Trophoblast cell (in vitro differentiated cells and primary cell): ENCODE results near the gene ADCY9.

Source experiments
- DNase-seq, 2 donors: peaks; one replicate each; pipeline ENCODE4 v3.0.0-alpha.2; 2016
- H2AFZ ChIP-seq: 2 replicates; pipeline ENCODE4 v1.6.1; 2013; ENCODE audit warnings: low read length, moderate library complexity, mild to moderate bottlenecking; ENCODE audit not compliant: insufficient read depth, poor library complexity
- H2AK5ac ChIP-seq: 2 replicates; pipeline ENCODE4 v1.6.1; 2013; ENCODE audit warnings: mild to moderate bottlenecking, low read length
- H2BK120ac ChIP-seq: 2 replicates; pipeline ENCODE4 v1.6.1; 2013; ENCODE audit warnings: low read length, mild to moderate bottlenecking, moderate library complexity; ENCODE audit not compliant: insufficient read depth, poor library complexity
- H2BK12ac ChIP-seq: 2 replicates; pipeline ENCODE4 v1.6.1; 2013; ENCODE audit warnings: mild to moderate bottlenecking, low read length, moderate library complexity
- H2BK5ac ChIP-seq: 2 replicates; pipeline ENCODE4 v1.6.1; 2013; ENCODE audit warnings: low read length, low read depth, moderate library complexity, mild to moderate bottlenecking; ENCODE audit not compliant: poor library complexity
- H3K14ac ChIP-seq: 2 replicates; pipeline ENCODE4 v1.6.1; 2013; ENCODE audit warnings: mild to moderate bottlenecking, low read length
- H3K18ac ChIP-seq: 2 replicates; pipeline ENCODE4 v1.6.1; 2013; ENCODE audit warnings: mild to moderate bottlenecking, low read length
- H3K23ac ChIP-seq: 2 replicates; pipeline ENCODE4 v1.6.1; 2013; ENCODE audit warnings: low read length
- H3K27ac ChIP-seq: 2 replicates; pipeline ENCODE4 v1.5.1; 2013; ENCODE audit warnings: low read depth, mild to moderate bottlenecking, inconsistent platforms, low read length, moderate library complexity
- H3K27me3 ChIP-seq: 2 replicates; pipeline ENCODE4 v1.6.1; 2013; ENCODE audit warnings: inconsistent platforms, mild to moderate bottlenecking, low read length, moderate library complexity; ENCODE audit not compliant: insufficient read depth
- H3K36me3 ChIP-seq, 2 experiments: 1 replicate in 1 of 2; 2 replicates in 1 of 2; pipeline ENCODE4 v1.6.1; 2013; ENCODE audit warnings: low read length in 2 of 2, mild to moderate bottlenecking in 2 of 2, moderate library complexity in 1 of 2; ENCODE audit not compliant: insufficient read depth in 2 of 2, control insufficient read depth in 1 of 2
- H3K4ac ChIP-seq: 2 replicates; pipeline ENCODE4 v1.6.1; 2013; ENCODE audit warnings: low read depth, mild to moderate bottlenecking, low read length, moderate library complexity
- H3K4me1 ChIP-seq, 2 experiments: 1 replicate in 1 of 2; 2 replicates in 1 of 2; pipeline ENCODE4 v1.6.1; 2013; ENCODE audit warnings: low read length in 2 of 2, mild to moderate bottlenecking in 2 of 2, moderate library complexity in 1 of 2; ENCODE audit not compliant: insufficient read depth in 2 of 2, control insufficient read depth in 1 of 2
- H3K4me2 ChIP-seq: 2 replicates; pipeline ENCODE4 v1.6.1; 2013; ENCODE audit warnings: inconsistent platforms, mild to moderate bottlenecking, low read length, moderate library complexity
- H3K4me3 ChIP-seq: 2 replicates; pipeline ENCODE4 v1.5.1; 2013; ENCODE audit warnings: mild to moderate bottlenecking, low read depth, low read length, inconsistent platforms
- H3K79me1 ChIP-seq: one replicate; pipeline ENCODE4 v1.6.1; 2013; ENCODE audit warnings: low read length
- H3K79me2 ChIP-seq: 2 replicates; pipeline ENCODE4 v1.6.1; 2013; ENCODE audit warnings: low read length, mild to moderate bottlenecking; ENCODE audit not compliant: control insufficient read depth, insufficient read depth, poor library complexity
- H3K9ac ChIP-seq: 2 replicates; pipeline ENCODE4 v1.6.1; 2013; ENCODE audit warnings: mild to moderate bottlenecking, low read length
- H3K9me3 ChIP-seq: 2 replicates; pipeline ENCODE4 v1.6.1; 2013; ENCODE audit warnings: low read depth, mild to moderate bottlenecking, control low read depth, inconsistent platforms, low read length; ENCODE audit not compliant: insufficient read depth
- H4K12ac ChIP-seq: 2 replicates; pipeline ENCODE4 v1.6.1; 2013; ENCODE audit warnings: low read depth, mild to moderate bottlenecking, low read length, moderate library complexity
- H4K8ac ChIP-seq: 2 replicates; pipeline ENCODE4 v1.6.1; 2013; ENCODE audit warnings: low read depth, mild to moderate bottlenecking, low read length, moderate library complexity
- H4K91ac ChIP-seq: one replicate; pipeline ENCODE4 v1.6.1; 2013; ENCODE audit warnings: low read depth, mild to moderate bottlenecking, low read length, moderate library complexity
- WGBS: extraction: QIAGEN DNeasy Blood & Tissue Kit; methylation state at CpG from one replicate; pipeline ENCODE4 v1.1.7; 2013; ENCODE audit warnings: missing lambda C conversion rate; ENCODE audit not compliant: insufficient read length, insufficient coverage; ENCODE audit errors: extremely low coverage; 5-methylcytosine and 5-hydroxymethylcytosine counted together

The ADCY9 gene

DNA sequence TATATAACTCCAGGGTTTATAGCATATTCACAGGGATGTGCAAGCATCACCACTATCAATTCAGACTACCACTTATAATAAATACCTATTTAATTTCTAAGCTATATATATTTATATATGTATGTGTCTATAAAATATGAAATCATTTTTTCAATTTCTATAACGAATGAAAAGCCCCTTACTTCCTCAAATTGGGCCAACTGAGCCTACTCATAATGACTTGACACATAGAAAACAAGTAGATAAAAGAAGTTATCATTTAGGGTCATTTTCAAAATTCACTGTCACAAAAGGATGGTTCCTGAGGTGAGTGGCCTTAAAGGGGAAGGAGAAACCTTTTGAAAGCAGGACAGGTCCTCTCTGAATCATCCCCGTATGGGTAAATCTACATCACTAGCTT is 114.1 kb downstream of the ADCY9 start:
- H4K12ac ChIP-seq: no peak overlapping the region
- DNase-seq: no peak
- no peaks in the 10 kb centered on the region for H3K27me3 ChIP-seq
- no peak overlapping the region for H3K4ac ChIP-seq
- no peak overlapping the region for H2BK120ac ChIP-seq
- no peak overlapping the region for H3K9ac ChIP-seq
- H4K91ac ChIP-seq: no peak overlapping the region
- H3K36me3 ChIP-seq: no peaks in the 10 kb centered on the region
- no peak overlapping the region for H4K8ac ChIP-seq
- no peak overlapping the region for H3K23ac ChIP-seq
- no peaks in the 10 kb centered on the region for H3K79me2 ChIP-seq
- peaks cover 16 to 23% of the 10 kb centered on the region in 2 experiments for H3K4me1 ChIP-seq
- H2AFZ ChIP-seq: no peak overlapping the region
- no peaks in the 10 kb centered on the region for H3K9me3 ChIP-seq
- H2AK5ac ChIP-seq: no peak overlapping the region
- H3K79me1 ChIP-seq: peaks cover 3% of the 10 kb centered on the region
- H3K18ac ChIP-seq: no peak overlapping the region
- H3K27ac ChIP-seq: no peak overlapping the region
- H2BK5ac ChIP-seq: no peak overlapping the region
- no peak overlapping the region for H3K14ac ChIP-seq
- no peak overlapping the region for H2BK12ac ChIP-seq
- H3K4me3 ChIP-seq: no peak overlapping the region
- no CpG with 5 or more reads among the region's 2 CpGs for WGBS
- no peak overlapping the region for H3K4me2 ChIP-seq

DNA sequence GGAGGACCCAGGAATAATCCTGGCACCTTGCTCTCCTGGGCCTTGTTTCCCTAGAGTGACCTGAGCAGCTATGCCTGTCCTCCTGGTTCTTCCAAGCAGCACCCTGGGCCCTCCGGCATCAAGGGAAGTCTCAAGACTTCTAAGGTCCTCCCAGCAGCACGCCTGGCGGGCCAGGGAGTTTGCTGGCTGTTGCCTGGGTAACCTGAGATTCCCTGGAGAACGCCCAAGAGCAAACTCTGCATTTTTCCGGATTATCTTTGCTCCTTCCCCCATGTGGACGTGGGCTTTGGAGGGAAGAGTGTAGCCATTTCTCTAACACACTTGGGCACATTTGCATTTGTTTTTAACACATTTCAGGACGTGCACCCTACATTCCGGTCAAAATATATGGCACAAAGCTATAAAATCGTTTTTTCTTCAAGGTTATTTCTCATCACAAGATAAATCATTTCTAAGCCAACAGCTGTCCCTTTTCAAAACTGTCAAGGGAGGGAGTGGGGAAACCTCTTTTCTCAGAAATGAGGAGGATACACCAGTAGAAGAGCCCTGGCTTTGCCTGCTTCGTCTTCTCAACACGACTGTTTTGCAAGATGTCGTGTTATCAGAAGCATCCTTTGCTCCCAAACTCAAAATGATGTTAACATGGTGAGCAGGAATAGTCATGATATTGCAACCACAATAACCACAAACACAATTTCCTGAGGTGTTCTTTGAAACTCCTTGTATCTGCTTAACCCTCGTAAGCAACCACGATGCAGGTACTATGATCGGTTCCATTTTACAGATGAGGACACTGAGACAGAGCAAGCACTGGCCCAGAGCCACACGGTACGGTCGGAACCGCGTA is 116.5 kb downstream of the ADCY9 start:
- no peak overlapping the region for H2BK5ac ChIP-seq
- H3K23ac ChIP-seq: no peak overlapping the region
- H2BK120ac ChIP-seq: no peak overlapping the region
- H3K4ac ChIP-seq: no peak overlapping the region
- no peak overlapping the region for H4K12ac ChIP-seq
- H3K27ac ChIP-seq: no peak overlapping the region
- H3K4me2 ChIP-seq: no peak overlapping the region
- WGBS: no CpG with 5 or more reads among the region's 20 CpGs
- no peak overlapping the region for H2BK12ac ChIP-seq
- no peak overlapping the region for H2AK5ac ChIP-seq
- no peak overlapping the region for H4K91ac ChIP-seq
- H3K18ac ChIP-seq: no peak overlapping the region
- peaks cover 8 to 10% of the 10 kb centered on the region in 2 experiments for H3K4me1 ChIP-seq
- no peaks in the 10 kb centered on the region for H3K9me3 ChIP-seq
- H3K14ac ChIP-seq: no peak overlapping the region
- no peaks in the 10 kb centered on the region for H3K36me3 ChIP-seq
- no peaks in the 10 kb centered on the region for H3K79me2 ChIP-seq
- no peak overlapping the region for H4K8ac ChIP-seq
- no peak overlapping the region for H2AFZ ChIP-seq
- DNase-seq: peak; percentile 58 to 68
- no peak overlapping the region for H3K4me3 ChIP-seq
- H3K79me1 ChIP-seq: no peaks in the 10 kb centered on the region
- no peak overlapping the region for H3K9ac ChIP-seq
- H3K27me3 ChIP-seq: no peaks in the 10 kb centered on the region

DNA sequence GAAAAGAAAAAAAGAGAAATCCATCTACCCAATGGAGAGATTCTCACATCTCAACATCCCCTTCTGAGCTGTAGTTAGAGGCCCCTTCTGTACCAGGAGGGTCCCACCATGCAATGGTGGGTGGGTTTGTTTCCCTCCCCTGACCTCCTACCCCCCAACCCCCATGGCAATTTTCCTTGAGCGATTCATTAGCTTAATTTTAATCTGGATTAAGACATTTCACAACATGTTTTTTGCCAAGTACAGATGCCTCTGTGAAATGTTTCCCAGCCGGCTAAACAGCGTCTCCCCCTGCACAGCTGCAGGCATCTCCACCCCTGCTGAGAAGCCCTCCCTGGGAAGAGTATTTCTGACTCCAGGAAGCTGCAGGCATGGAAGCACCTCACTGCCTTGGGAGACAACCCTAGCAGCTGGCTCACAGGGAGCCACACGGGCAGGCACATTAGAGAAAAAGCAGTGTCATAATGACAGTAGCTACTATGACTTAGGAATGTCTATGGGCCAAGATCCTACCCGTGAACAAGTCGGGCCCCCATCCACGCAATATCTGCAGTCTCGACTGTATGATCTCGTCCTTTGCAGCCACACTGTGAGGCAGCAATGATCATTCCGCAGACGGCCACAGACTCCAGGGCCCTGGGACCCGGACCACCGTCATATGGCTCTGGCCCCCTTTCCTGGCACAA is 117.3 kb downstream of the ADCY9 start:
- Histone ChIP-seq H3K18ac (no peak overlapping the region), H3K79me2 (no peaks in the 10 kb centered on the region), H2BK120ac (no peak overlapping the region), H3K4ac (no peak overlapping the region), H3K27me3 (no peaks in the 10 kb centered on the region), H2AK5ac (no peak overlapping the region), H3K4me2 (no peak overlapping the region), H3K9me3 (no peaks in the 10 kb centered on the region), H4K8ac (no peak overlapping the region), H3K14ac (no peak overlapping the region), H3K23ac (no peak overlapping the region), H4K12ac (no peak overlapping the region), H3K4me3 (no peak overlapping the region), H4K91ac (no peak overlapping the region), H3K9ac (no peak overlapping the region), H2AFZ (no peak overlapping the region), H3K4me1 (peaks cover 8% of the 10 kb centered on the region in 2 experiments), H3K36me3 (no peaks in the 10 kb centered on the region), H3K27ac (no peak overlapping the region), H3K79me1 (no peaks in the 10 kb centered on the region), H2BK5ac (no peak overlapping the region), H2BK12ac (no peak overlapping the region)
- WGBS: no CpG with 5 or more reads among the region's 13 CpGs
- DNase-seq: peak in 1 of 2 donors; percentile 18

DNA sequence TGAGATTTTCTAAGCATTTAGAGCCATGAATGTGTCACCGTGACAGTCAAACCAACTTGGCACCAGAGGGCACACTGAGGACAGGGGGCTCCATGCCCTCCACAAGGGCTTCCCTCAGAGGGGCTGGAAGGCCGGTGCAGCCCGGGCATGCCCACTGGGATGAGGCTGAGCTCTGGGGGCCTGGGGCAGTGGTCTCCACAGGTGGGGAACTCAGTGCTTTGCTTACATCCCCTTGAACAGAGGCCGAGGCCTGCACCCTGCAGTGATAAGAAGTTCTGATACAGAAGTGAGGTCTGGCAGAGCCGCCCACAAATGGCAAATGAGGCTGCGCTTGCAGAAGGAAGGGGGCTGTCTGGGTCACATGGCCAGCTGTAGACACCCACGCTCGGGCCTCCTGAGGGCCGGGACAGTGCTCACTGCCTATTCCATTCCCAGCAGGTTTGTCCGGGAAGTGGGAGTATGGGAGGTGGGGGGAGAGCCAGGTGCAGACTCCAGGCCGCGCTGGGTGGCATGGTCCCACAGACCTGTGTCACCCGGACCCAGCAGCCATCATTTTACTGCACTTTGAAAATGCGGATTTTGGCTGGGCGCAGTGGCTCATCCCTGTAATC is 118.9 kb downstream of the ADCY9 start:
- H3K79me2 ChIP-seq: no peaks in the 10 kb centered on the region
- H3K4ac ChIP-seq: no peak overlapping the region
- H3K9ac ChIP-seq: no peak overlapping the region
- no peak overlapping the region for H2BK5ac ChIP-seq
- no peak overlapping the region for H2BK120ac ChIP-seq
- no CpG with 5 or more reads among the region's 15 CpGs for WGBS
- H3K4me2 ChIP-seq: no peak overlapping the region
- H4K8ac ChIP-seq: no peak overlapping the region
- no peak overlapping the region for H3K4me3 ChIP-seq
- H3K23ac ChIP-seq: no peak overlapping the region
- no peak overlapping the region for H4K12ac ChIP-seq
- H2AK5ac ChIP-seq: no peak overlapping the region
- H3K79me1 ChIP-seq: no peaks in the 10 kb centered on the region
- H3K9me3 ChIP-seq: no peaks in the 10 kb centered on the region
- H2BK12ac ChIP-seq: no peak overlapping the region
- H3K18ac ChIP-seq: no peak overlapping the region
- no peak overlapping the region for H2AFZ ChIP-seq
- DNase-seq: no peak
- H3K27ac ChIP-seq: no peak overlapping the region
- peaks cover 8% of the 10 kb centered on the region in 2 experiments for H3K4me1 ChIP-seq
- H4K91ac ChIP-seq: no peak overlapping the region
- H3K27me3 ChIP-seq: no peaks in the 10 kb centered on the region
- H3K36me3 ChIP-seq: no peaks in the 10 kb centered on the region
- H3K14ac ChIP-seq: no peak overlapping the region
